ENCODE measurements around the gene TCP11L2. TPM values are rescaled to one million over a fixed set of nuclear protein-coding genes. Genes with fewer than 3 reads are reported as not detected.

TCP11L2 gene
- total and polyA plus RNA-seq, 4 donors = 2.5 to 98.1 (median 5.9) TPM

- TF ChIP-seq JUND (IDR thresholded peaks at IDR 0.05) = peak; percentile 26 to 60
- TF ChIP-seq FOXA2 (IDR thresholded peaks at IDR 0.05) = peak; percentile 53
- no peak for TF ChIP-seq HNF4G (IDR thresholded peaks at IDR 0.05)
These were observed 27.9 kb upstream of the TCP11L2 start (continued) for GRCh38 chr12:106274575-106275121.

- no peaks in the 10 kb centered on the region for H3K9me3 ChIP-seq (ENCODE audit: control insufficient read depth in 4 of 4, low read length in 3 of 4)
- peaks cover 7 to 43% (median 27%) of the 10 kb centered on the region in 4 donors for H3K4me1 ChIP-seq (ENCODE audit: control insufficient read depth in 4 of 4, insufficient read depth in 4 of 4, low read length in 3 of 4)
- peak overlapping the region in 1 of 2 donors; percentile 32 for H3K9ac ChIP-seq (ENCODE audit: low read depth in 1 of 2, low read length in 2 of 2)
- H3K36me3 ChIP-seq (ENCODE audit: control insufficient read depth in 4 of 4, insufficient read depth in 3 of 4, low read depth in 1 of 4, low read length in 3 of 4) = no peaks in the 10 kb centered on the region
- no peak for TF ChIP-seq NR2F2 (IDR thresholded peaks at IDR 0.05)
- TF ChIP-seq SP1 (IDR thresholded peaks at IDR 0.05) = no peak
- no peak for TF ChIP-seq GABPA (IDR thresholded peaks at IDR 0.05 in 1 of 2, conservative IDR thresholded peaks at IDR 0.05 in 1 of 2)
- TF ChIP-seq REST (IDR thresholded peaks at IDR 0.05) = no peak
- TF ChIP-seq, protein P1, sequence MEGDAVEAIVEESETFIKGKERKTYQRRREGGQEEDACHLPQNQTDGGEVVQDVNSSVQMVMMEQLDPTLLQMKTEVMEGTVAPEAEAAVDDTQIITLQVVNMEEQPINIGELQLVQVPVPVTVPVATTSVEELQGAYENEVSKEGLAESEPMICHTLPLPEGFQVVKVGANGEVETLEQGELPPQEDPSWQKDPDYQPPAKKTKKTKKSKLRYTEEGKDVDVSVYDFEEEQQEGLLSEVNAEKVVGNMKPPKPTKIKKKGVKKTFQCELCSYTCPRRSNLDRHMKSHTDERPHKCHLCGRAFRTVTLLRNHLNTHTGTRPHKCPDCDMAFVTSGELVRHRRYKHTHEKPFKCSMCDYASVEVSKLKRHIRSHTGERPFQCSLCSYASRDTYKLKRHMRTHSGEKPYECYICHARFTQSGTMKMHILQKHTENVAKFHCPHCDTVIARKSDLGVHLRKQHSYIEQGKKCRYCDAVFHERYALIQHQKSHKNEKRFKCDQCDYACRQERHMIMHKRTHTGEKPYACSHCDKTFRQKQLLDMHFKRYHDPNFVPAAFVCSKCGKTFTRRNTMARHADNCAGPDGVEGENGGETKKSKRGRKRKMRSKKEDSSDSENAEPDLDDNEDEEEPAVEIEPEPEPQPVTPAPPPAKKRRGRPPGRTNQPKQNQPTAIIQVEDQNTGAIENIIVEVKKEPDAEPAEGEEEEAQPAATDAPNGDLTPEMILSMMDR (IDR thresholded peaks at IDR 0.05; ENCODE audit: low read depth, low read length, missing input control) = no peak
- no peak for TF ChIP-seq MAX (IDR thresholded peaks at IDR 0.05)
- TF ChIP-seq TAF1 (conservative IDR thresholded peaks at IDR 0.05) = no peak
- TF ChIP-seq YY1 (IDR thresholded peaks at IDR 0.05) = no peak
- no peak for TF ChIP-seq ZBTB33 (IDR thresholded peaks at IDR 0.05)
- TF ChIP-seq FOXA2 (IDR thresholded peaks at IDR 0.05) = no peak
- TF ChIP-seq HNF4A (conservative IDR thresholded peaks at IDR 0.05) = no peak
- no peak for TF ChIP-seq JUND (IDR thresholded peaks at IDR 0.05)
- no peak for TF ChIP-seq ATF3 (IDR thresholded peaks at IDR 0.05)
- TF ChIP-seq RAD21 (IDR thresholded peaks at IDR 0.05) = no peak
- TF ChIP-seq EGR1 (IDR thresholded peaks at IDR 0.05; ENCODE audit: low read depth in 2 of 2) = no peak
- no peak for TF ChIP-seq HNF4G (IDR thresholded peaks at IDR 0.05)
- TF ChIP-seq FOXA1 (IDR thresholded peaks at IDR 0.05) = no peak
- no peak for TF ChIP-seq RXRA (IDR thresholded peaks at IDR 0.05)
- DNase-seq (ENCODE audit: low spot score) = no peak
- H3K4me3 ChIP-seq (ENCODE audit: low read depth in 1 of 3, low read length in 3 of 3) = no peak overlapping the region
- H3K27ac ChIP-seq (ENCODE audit: low read depth in 1 of 2, low read length in 2 of 2) = peak overlapping the region; percentile 86 to 94
- no peaks in the 10 kb centered on the region for H3K27me3 ChIP-seq (ENCODE audit: control insufficient read depth in 4 of 4, insufficient read depth in 4 of 4, low read length in 3 of 4)
- 80% methylated on average over 9 of the region's 9 CpGs for WGBS
These were observed 27.1 kb upstream of the TCP11L2 start for GRCh38 chr12:106275458-106275857.

Measured in liver (tissue), 9 donors.